Prostate gland (tissue), 2 donors: ENCODE measurements around the gene PLEKHB1.

Source experiments
- CTCF ChIP-seq, 4 experiments: fragments of 200-600 bp in 2 of 4; fragments of 450-650 bp in 2 of 4; sonication (generic) in 2 of 4; IDR thresholded peaks; 1 replicate in 3 of 4; 2 replicates in 1 of 4; pipeline ENCODE4 v1.5.1; 2016 to 2019; ENCODE audit warnings: antibody characterized with exemption in 4 of 4, mild to moderate bottlenecking in 2 of 4, moderate library complexity in 2 of 4
- POLR2A ChIP-seq: fragments of 450-650 bp; IDR thresholded peaks from one replicate; pipeline ENCODE4 v1.6.1; 2016; ENCODE audit warnings: antibody characterized with exemption, mild to moderate bottlenecking
- POLR2AphosphoS5 ChIP-seq: sonication (generic); formaldehyde crosslinking; IDR thresholded peaks from one replicate; pipeline ENCODE4 v1.6.1; 2017; ENCODE audit warnings: antibody characterized with exemption

GRCh38 chr11:73661035-73661628, 14.8 kb downstream of the PLEKHB1 start:
- TF ChIP-seq CTCF (IDR thresholded peaks at IDR 0.05): peak; percentile 89 to 99 (median 94)
- peak; percentile 56 for TF ChIP-seq POLR2AphosphoS5
- no peak for TF ChIP-seq POLR2A
